GM19035 (cell line): ENCODE measurements around the gene NRAP.

Experiments
- ATAC-seq: cut with Tn5 transposase; IDR thresholded peaks from one replicate; pipeline ENCODE4 v1.9.1; 2021; ENCODE audit not compliant: unreplicated experiment

NRAP gene

DNA sequence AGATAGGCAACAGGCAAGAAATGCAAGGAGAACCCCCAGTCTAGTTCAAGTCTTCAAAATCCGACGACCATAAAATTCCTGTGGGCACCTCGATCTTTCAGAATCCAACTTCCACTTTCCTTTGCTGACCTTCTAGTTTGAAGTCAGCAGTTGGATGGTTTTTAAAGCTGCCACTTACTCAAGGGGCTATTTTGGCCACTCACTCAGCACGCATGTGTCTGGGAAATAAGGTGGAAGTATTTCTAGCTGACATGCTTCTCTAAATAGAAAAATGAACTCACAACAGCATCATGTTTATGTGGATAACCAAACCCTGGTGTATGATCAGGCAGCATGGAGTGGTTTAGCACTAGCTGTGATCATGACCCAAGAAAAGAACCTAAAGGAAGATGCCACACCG is at the start of gene NRAP:
NRAP (minus strand) TSS at position 134 of the 400 bp plus-strand sequence. CDS start 159 bp downstream, outside the sequence.
- no peak for ATAC-seq

DNA sequence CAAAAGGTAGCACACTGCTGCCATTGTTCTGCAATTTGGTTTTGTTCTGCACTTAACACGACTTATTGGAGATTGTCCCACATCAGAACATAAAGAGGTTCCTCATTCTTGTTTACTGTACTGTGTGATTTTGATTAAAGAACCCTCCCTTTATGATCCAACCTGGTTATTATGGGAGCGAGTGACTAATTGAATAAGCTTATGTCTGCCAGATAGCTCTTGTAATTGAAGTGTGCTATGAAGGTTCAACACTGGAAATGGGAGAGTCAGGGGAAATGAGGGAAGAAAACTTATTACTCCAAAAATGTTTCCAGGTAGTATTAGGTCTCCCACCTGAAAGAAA is 49.8 kb upstream of the NRAP start:
- no peak for ATAC-seq

GRCh38 chr10:113712755-113713639 is 49.2 kb upstream of the NRAP start:
- no peak for ATAC-seq

DNA sequence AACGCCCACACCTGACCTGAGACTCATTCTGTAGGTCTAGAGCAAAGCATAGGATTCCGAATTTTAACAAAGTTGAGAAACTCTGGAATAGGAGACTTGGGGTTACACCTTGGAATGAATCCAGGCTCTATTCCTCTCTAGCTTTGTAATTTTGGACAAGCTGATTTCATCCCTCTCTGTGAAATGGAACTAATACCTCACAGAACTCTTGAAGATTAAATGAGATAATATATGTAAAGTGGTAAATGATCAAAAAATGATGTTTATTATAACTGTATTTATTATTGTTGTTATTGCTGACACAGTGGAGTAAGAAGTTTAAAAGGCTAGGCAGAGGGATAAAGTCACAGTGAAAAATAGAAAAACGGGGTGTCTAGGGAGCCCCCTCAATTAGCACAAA is 48.2 kb upstream of the NRAP start:
- no peak for ATAC-seq

DNA sequence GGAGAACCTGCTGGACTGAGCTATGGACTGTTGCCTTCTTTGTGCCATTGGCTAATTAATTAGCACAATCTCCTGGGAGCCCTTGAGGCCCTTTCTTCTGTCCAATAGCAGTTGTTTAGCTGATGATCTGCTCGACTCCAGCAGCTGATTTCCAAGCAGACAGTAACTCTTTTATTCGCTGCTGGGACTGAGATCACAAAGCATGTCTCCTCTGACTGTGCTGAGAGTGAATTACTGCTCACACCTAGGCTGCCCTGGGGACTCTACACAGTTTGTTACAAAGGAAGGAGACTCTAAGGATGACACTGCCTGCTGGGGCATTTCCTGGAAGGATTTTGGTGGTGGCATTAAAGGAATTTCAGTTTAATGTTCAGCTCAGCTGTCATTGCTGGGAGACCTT is 47.3 kb upstream of the NRAP start:
- no peak for ATAC-seq

GRCh38 chr10:113709221-113709838 is 45.5 kb upstream of the NRAP start:
- ATAC-seq = no peak

DNA sequence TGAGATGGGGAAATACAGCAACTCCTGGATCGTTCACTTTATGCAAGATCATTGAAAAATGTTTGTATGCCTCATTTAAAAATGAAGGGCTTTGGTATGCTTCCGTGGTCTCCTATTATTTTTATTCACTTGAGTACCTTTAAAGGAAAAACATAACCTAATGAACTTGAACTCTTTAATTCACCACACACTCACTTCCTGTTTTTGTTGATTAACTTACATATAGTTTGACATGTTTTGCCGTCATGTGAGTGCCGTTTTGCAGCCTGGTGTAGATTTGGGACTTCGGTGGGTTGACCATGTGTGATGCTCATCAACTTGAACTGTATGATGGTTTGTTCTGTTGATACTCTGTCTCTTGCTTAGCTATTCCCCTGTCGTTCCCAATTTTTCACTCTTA is 44.8 kb upstream of the NRAP start:
- ATAC-seq = no peak

DNA sequence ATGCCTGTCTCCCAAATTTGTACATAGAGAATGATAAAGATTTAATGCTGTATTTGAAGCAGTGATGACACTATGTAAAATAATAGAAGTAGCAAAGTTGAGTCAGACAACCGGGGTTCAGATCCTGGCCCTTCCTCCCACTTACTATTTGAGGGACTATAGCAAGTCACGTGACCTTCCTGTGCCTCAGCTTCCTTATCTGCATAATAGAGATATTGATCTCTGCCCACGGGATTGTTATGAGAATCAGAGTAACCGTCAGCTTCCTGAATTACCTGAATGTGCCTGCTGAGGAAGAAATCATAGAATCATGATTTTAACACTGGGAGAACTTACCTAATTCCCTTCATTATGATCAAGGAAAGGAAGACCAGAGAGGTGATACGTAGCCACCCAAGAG is 42.8 kb upstream of the NRAP start:
- ATAC-seq = no peak

GRCh38 chr10:113705344-113705652 is 41.5 kb upstream of the NRAP start:
- no peak for ATAC-seq

DNA sequence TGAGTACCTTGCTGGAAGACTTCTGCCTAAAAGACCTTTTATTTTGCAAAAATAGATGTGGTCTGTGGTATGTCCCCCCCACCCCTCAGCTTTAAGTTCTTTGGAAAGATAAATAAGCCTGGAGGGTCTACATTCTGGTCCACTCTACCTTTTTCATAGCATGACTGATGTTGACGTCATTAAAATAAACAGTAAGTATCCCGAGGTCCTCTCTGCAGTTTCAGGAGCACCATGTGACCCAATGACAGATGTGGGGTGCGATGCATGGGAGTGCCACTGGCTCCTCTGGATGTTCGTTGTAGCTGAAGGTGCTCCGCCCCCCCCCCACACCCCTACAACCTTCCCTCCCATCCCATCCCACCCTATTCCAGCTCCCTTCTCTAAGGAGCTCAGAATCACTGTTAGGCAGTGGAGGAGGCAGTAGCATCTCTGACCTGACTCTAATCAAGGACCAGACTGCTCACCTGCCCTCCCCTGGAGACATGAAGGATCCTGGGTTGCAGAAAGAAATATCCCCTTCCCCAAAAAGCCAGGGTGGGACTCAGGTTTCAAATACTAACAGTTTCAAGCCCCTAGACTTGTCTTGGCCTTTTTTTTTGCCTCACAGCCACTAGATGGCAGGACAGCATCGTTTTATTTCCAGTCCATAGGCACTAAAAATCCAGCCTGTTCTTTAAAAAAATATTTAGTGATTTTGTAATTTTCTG is 40.9 kb upstream of the NRAP start:
- ATAC-seq = no peak

- no peak for ATAC-seq
These were observed 33.8 kb upstream of the NRAP start for GRCh38 chr10:113697595-113697994.

DNA sequence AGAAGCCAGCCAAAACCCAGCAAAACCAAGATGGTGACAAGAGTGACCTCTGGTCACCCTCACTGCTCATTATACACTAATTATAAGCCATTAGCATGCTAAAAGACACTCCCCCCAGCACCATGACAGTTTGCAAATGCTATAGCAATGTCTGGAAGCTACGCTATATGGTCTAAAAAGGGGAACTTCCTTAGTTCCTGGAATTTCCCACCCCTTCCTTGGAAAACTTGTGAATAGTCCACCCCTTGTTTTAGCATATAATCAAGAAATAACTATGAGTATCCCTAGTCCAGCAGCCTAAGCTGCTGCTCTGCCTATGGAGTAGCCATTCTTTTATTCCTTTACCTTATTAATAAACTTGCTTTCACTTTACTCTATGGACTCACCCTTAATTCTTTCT is 31.9 kb upstream of the NRAP start:
- no peak for ATAC-seq

GRCh38 chr10:113693348-113693747 is 29.5 kb upstream of the NRAP start:
- no peak for ATAC-seq

GRCh38 chr10:113692271-113692670 is 28.4 kb upstream of the NRAP start:
- ATAC-seq = no peak

DNA sequence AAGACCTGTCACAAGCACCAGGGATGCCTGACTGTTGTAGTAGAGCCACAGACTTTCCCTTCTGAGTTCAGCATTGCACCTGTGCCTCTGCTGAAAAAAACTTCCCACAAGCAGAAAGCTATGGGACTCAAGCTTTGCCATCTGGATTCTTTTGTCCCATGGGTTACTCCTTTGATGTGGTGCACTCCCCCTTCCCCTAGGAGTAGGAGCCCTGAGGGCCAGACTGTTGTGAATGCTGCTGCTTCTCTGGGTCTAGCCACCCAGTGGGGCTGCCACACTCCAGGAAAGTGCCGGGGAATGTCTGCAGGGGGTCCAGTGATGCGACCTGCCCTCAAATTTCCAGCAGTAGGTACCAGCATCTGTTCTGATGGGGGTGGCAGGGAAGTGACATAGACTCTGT is 27.5 kb upstream of the NRAP start:
- ATAC-seq = no peak

DNA sequence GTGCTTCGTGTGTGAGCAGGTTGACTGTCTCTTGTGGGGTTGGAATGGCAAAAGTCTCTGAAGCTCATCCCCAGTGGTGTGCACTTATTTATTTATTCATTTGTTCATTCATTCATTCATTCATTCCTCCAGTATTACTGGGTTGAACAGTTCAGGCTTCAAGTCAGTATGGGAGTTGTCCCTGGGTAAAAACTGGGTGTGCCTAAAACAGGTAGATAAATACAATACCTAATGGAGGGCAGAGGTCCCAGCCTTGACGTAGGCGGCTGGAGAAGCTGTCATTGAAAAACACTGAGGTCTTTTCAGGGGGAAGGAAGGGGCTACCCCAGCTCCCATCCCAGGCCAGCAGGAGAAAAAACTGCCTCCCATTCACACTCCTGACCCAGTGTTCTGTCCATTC is 26.9 kb upstream of the NRAP start:
- no peak for ATAC-seq

DNA sequence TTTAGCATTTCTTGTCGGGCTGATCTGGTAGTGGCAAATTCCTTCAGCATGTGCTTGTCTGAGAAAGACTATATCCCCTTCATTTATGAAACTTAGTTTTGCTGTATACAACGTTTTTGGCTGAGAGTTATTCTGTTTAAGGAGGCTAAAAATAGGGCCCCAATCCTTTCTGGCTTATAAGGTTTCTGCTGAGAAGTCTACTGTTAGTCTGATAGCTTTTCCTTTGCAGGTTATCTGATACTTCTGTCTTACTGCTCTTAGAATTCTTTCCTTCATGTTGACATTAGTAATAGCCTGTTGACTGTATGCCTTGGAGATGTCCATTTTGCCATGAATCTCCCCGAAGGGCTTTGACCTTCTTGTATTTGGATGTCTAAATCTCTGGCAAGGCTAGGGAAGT is 25.7 kb upstream of the NRAP start:
- ATAC-seq = no peak

- ATAC-seq = no peak
These were observed 25.2 kb upstream of the NRAP start for GRCh38 chr10:113689057-113689456.

- no peak for ATAC-seq
These were observed 23.2 kb upstream of the NRAP start for GRCh38 chr10:113687037-113687436.

GRCh38 chr10:113686028-113686427 is 22.2 kb upstream of the NRAP start:
- ATAC-seq = no peak

GRCh38 chr10:113683300-113683699 is 19.5 kb upstream of the NRAP start:
- no peak for ATAC-seq
